HepG2 (cell line): ENCODE measurements around the gene SATB2.

Experiments
- BHLHE40 ChIP-seq: IDR thresholded peaks from 2 replicates; pipeline ENCODE4 v1.6.1; 2011; ENCODE audit warnings: low read length, improper control_type of control experiment
- CBX5 ChIP-seq: sonication (generic); formaldehyde crosslinking; IDR thresholded peaks from 2 replicates; pipeline ENCODE4 v1.4.0; 2020; ENCODE audit warnings: missing genetic modification reagents, borderline replicate concordance
- EZH2 ChIP-seq: conservative IDR thresholded peaks from 2 replicates; pipeline ENCODE4 v1.6.1; 2012; ENCODE audit warnings: mild to moderate bottlenecking, low read depth, low read length, moderate library complexity
- FIP1L1 ChIP-seq: fragments of 200-400 bp; formaldehyde crosslinking; IDR thresholded peaks from 2 replicates; pipeline ENCODE4 v1.6.1; 2018; ENCODE audit warnings: low read depth, mild to moderate bottlenecking, low read length, moderate library complexity, borderline replicate concordance; ENCODE audit not compliant: insufficient read depth
- MATR3 ChIP-seq: sonication (generic); formaldehyde crosslinking; IDR thresholded peaks from 2 replicates; pipeline ENCODE4 v1.4.0; 2020; ENCODE audit warnings: missing genetic modification reagents
- POLR2A ChIP-seq, 2 experiments: IDR thresholded peaks; 2 replicates each; pipeline ENCODE4 v1.6.1; 2011; ENCODE audit warnings: low read depth in 2 of 2, low read length in 2 of 2, mild to moderate bottlenecking in 1 of 2, moderate library complexity in 1 of 2; ENCODE audit not compliant: insufficient read depth in 1 of 2
- SRF ChIP-seq: IDR thresholded peaks from 2 replicates; pipeline ENCODE4 v1.6.1; 2011; ENCODE audit warnings: mild to moderate bottlenecking, low read depth, low read length, moderate library complexity
- ZFP37 ChIP-seq: sonication (generic); formaldehyde crosslinking; IDR thresholded peaks from 2 replicates; pipeline ENCODE4 v1.4.0; 2020; ENCODE audit warnings: missing genetic modification reagents, borderline replicate concordance
- ZZZ3 ChIP-seq: sonication (generic); formaldehyde crosslinking; IDR thresholded peaks from 2 replicates; pipeline ENCODE4 v1.4.0; 2020; ENCODE audit warnings: missing genetic modification reagents, mild to moderate bottlenecking, borderline replicate concordance
- TF ChIP-seq, protein P1 (sequence below): sonication (generic); formaldehyde crosslinking; IDR thresholded peaks from 2 replicates; pipeline ENCODE4 v1.5.0; 2020; ENCODE audit warnings: mild to moderate bottlenecking, missing genetic modification reagents
- TF ChIP-seq, protein P2 (sequence below): sonication (generic); formaldehyde crosslinking; IDR thresholded peaks from 2 replicates; pipeline ENCODE4 v1.5.0; 2020; ENCODE audit warnings: mild to moderate bottlenecking, missing genetic modification reagents, moderate library complexity
- TF ChIP-seq, protein P3 (sequence below): IDR thresholded peaks from 2 replicates; pipeline ENCODE4 v1.6.1; 2012; ENCODE audit warnings: inconsistent platforms
- TF ChIP-seq, protein P4 (sequence below): sonication (generic); formaldehyde crosslinking; IDR thresholded peaks from 2 replicates; pipeline ENCODE4 v1.4.0; 2020; ENCODE audit warnings: low read depth, missing genetic modification reagents

DNA sequence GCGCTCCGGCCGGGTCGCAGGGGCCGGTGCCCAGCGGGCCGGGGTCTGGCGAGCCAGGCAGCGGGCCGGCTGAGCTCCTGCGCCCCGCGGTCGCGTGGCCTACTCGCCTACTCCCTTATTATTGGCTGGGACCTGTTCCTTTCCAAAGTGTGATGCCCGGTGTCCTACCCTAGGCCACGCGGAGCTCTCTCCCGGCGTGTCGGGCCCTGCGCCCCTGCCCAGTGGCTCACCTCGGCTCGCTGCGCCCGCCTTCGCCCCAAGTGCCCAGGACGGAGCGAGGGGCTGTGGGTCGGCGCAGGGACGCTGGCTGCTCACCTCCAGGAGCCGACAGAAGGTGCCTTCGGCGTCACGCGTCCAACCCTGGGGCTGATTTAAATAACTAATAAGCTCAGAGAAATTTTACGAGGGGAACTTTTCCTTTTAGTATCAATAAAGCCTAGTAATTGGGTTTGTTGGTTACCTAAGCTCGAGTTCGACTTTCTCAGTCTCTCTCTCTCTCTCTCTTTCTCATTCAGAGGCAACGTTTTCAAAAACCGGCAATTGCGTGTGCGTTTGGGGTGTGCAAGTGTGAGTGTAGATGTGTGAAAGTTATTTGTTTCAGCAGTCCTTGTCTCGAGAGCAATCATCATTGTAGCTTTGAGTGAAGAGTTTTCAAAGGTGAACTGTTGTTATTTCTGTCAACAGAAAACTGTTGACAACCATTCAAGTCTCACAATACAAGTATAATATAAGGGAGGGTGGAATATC lies 7.0 kb upstream of the SATB2 start:
- no peak for TF ChIP-seq MATR3 (CRISPR knock-in tag)
- peak; percentile 89 for TF ChIP-seq EZH2
- no peak for TF ChIP-seq FIP1L1
- TF ChIP-seq, protein P1, sequence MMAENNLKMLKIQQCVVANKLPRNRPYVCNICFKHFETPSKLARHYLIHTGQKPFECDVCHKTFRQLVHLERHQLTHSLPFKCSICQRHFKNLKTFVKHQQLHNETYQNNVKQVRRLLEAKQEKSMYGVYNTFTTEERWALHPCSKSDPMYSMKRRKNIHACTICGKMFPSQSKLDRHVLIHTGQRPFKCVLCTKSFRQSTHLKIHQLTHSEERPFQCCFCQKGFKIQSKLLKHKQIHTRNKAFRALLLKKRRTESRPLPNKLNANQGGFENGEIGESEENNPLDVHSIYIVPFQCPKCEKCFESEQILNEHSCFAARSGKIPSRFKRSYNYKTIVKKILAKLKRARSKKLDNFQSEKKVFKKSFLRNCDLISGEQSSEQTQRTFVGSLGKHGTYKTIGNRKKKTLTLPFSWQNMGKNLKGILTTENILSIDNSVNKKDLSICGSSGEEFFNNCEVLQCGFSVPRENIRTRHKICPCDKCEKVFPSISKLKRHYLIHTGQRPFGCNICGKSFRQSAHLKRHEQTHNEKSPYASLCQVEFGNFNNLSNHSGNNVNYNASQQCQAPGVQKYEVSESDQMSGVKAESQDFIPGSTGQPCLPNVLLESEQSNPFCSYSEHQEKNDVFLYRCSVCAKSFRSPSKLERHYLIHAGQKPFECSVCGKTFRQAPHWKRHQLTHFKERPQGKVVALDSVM (CRISPR knock-in tag): no peak
- TF ChIP-seq CBX5 (CRISPR knock-in tag): no peak
- TF ChIP-seq ZZZ3 (CRISPR knock-in tag): no peak
- TF ChIP-seq POLR2A (IDR thresholded peaks at IDR 0.05; ENCODE audit: insufficient read depth in 1 of 2, low read depth in 2 of 2, low read length in 2 of 2): no peak
- TF ChIP-seq, protein P2, sequence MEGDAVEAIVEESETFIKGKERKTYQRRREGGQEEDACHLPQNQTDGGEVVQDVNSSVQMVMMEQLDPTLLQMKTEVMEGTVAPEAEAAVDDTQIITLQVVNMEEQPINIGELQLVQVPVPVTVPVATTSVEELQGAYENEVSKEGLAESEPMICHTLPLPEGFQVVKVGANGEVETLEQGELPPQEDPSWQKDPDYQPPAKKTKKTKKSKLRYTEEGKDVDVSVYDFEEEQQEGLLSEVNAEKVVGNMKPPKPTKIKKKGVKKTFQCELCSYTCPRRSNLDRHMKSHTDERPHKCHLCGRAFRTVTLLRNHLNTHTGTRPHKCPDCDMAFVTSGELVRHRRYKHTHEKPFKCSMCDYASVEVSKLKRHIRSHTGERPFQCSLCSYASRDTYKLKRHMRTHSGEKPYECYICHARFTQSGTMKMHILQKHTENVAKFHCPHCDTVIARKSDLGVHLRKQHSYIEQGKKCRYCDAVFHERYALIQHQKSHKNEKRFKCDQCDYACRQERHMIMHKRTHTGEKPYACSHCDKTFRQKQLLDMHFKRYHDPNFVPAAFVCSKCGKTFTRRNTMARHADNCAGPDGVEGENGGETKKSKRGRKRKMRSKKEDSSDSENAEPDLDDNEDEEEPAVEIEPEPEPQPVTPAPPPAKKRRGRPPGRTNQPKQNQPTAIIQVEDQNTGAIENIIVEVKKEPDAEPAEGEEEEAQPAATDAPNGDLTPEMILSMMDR: no peak
- no peak for TF ChIP-seq ZFP37 (CRISPR knock-in tag)
- TF ChIP-seq SRF: no peak
- TF ChIP-seq, protein P3, sequence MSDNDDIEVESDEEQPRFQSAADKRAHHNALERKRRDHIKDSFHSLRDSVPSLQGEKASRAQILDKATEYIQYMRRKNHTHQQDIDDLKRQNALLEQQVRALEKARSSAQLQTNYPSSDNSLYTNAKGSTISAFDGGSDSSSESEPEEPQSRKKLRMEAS: no peak
- TF ChIP-seq, protein P4, sequence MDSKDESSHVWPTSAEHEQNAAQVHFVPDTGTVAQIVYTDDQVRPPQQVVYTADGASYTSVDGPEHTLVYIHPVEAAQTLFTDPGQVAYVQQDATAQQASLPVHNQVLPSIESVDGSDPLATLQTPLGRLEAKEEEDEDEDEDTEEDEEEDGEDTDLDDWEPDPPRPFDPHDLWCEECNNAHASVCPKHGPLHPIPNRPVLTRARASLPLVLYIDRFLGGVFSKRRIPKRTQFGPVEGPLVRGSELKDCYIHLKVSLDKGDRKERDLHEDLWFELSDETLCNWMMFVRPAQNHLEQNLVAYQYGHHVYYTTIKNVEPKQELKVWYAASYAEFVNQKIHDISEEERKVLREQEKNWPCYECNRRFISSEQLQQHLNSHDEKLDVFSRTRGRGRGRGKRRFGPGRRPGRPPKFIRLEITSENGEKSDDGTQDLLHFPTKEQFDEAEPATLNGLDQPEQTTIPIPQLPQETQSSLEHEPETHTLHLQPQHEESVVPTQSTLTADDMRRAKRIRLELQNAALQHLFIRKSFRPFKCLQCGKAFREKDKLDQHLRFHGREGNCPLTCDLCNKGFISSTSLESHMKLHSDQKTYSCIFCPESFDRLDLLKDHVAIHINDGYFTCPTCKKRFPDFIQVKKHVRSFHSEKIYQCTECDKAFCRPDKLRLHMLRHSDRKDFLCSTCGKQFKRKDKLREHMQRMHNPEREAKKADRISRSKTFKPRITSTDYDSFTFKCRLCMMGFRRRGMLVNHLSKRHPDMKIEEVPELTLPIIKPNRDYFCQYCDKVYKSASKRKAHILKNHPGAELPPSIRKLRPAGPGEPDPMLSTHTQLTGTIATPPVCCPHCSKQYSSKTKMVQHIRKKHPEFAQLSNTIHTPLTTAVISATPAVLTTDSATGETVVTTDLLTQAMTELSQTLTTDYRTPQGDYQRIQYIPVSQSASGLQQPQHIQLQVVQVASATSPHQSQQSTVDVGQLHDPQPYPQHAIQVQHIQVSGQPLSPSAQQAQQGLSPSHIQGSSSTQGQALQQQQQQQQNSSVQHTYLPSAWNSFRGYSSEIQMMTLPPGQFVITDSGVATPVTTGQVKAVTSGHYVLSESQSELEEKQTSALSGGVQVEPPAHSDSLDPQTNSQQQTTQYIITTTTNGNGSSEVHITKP (CRISPR knock-in tag): no peak
- TF ChIP-seq BHLHE40: no peak
